ENCODE data around the gene ATP5F1E. TPM values are rescaled to one million over a fixed set of nuclear protein-coding genes. Genes with fewer than 3 reads are reported as not detected.

Gene ATP5F1E
- total and polyA plus RNA-seq, 9 of the 15 experiments (the other 6 are each of a cell fraction or from before 2014, with no cell fraction given): 60.3 to 162 (median 113) TPM

DNA sequence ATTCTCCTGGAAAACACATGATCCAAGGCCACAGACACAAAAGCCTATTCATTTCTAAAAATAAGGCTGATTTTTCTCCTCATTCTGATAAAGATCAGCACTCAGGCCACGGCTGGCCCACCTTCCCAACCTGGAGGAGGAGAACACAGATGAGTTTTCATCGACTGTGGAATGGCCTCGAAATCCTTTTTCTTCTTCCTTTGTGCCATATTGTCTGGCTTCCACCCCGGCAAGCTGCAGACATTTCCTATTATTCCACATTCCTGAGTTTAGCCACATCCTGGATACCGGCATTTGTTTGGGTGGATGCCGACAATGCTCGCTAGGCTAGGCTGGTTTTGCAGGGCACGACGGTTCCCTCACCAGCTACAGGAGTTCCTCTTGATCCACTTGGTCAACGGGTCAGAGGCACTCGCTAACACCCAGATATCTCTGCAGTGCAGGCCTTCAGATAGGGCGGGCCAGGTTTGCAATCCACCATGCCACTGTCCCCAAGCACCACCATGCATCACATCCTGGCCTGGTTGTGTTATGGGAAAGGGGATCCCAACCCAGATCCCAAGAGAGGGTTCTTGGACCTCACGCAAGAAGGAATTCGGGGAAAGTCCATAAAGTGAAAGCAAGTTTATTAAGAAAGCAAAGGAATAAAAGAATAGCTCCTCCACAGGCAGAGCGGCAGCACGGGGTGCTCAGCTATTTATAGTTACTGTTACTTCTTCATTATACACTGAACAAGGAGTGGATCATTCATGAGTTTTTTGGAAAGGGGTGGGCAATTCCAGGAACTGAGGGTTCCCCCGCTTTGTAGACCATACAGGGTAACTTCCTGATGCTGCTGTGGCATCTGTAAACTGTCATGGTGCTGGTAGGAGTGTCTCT lies 20.9 kb downstream of the ATP5F1E start (continued):
- TF ChIP-seq EP300 (IDR thresholded peaks at IDR 0.05; ENCODE audit: low read length) (peak; percentile 30), CBX5 (IDR thresholded peaks at IDR 0.05; ENCODE audit: borderline replicate concordance, low read depth) (no peak), GABPB1 (CRISPR knock-in tag; IDR thresholded peaks at IDR 0.05) (no peak), KLF6 (CRISPR knock-in tag; IDR thresholded peaks at IDR 0.05; ENCODE audit: borderline replicate concordance) (no peak), CC2D1A (IDR thresholded peaks at IDR 0.05) (peak; percentile 42; the same call in 1 of the 2 replicates), TGIF2 (CRISPR knock-in tag; IDR thresholded peaks at IDR 0.05) (no peak), POLR2B (IDR thresholded peaks at IDR 0.05; ENCODE audit: low read depth, partially characterized antibody) (no peak), ZNF764 (CRISPR knock-in tag; IDR thresholded peaks at IDR 0.05; ENCODE audit: low read depth) (no peak), TARDBP (IDR thresholded peaks at IDR 0.05) (no peak), PRPF4 (IDR thresholded peaks at IDR 0.05; ENCODE audit: insufficient read depth, low read depth, low read length, poor library complexity, severe bottlenecking) (no peak), ETS2 (tag; IDR thresholded peaks at IDR 0.05; ENCODE audit: borderline replicate concordance, poor library complexity, severe bottlenecking) (no peak)
- TF ChIP-seq, protein P1, sequence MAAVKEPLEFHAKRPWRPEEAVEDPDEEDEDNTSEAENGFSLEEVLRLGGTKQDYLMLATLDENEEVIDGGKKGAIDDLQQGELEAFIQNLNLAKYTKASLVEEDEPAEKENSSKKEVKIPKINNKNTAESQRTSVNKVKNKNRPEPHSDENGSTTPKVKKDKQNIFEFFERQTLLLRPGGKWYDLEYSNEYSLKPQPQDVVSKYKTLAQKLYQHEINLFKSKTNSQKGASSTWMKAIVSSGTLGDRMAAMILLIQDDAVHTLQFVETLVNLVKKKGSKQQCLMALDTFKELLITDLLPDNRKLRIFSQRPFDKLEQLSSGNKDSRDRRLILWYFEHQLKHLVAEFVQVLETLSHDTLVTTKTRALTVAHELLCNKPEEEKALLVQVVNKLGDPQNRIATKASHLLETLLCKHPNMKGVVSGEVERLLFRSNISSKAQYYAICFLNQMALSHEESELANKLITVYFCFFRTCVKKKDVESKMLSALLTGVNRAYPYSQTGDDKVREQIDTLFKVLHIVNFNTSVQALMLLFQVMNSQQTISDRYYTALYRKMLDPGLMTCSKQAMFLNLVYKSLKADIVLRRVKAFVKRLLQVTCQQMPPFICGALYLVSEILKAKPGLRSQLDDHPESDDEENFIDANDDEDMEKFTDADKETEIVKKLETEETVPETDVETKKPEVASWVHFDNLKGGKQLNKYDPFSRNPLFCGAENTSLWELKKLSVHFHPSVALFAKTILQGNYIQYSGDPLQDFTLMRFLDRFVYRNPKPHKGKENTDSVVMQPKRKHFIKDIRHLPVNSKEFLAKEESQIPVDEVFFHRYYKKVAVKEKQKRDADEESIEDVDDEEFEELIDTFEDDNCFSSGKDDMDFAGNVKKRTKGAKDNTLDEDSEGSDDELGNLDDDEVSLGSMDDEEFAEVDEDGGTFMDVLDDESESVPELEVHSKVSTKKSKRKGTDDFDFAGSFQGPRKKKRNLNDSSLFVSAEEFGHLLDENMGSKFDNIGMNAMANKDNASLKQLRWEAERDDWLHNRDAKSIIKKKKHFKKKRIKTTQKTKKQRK (IDR thresholded peaks at IDR 0.05; ENCODE audit: borderline replicate concordance, low read depth, low read length): no peak
- TF ChIP-seq, protein P2, sequence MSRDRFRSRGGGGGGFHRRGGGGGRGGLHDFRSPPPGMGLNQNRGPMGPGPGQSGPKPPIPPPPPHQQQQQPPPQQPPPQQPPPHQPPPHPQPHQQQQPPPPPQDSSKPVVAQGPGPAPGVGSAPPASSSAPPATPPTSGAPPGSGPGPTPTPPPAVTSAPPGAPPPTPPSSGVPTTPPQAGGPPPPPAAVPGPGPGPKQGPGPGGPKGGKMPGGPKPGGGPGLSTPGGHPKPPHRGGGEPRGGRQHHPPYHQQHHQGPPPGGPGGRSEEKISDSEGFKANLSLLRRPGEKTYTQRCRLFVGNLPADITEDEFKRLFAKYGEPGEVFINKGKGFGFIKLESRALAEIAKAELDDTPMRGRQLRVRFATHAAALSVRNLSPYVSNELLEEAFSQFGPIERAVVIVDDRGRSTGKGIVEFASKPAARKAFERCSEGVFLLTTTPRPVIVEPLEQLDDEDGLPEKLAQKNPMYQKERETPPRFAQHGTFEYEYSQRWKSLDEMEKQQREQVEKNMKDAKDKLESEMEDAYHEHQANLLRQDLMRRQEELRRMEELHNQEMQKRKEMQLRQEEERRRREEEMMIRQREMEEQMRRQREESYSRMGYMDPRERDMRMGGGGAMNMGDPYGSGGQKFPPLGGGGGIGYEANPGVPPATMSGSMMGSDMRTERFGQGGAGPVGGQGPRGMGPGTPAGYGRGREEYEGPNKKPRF (IDR thresholded peaks at IDR 0.05; ENCODE audit: low read depth, low read length): no peak
- TF ChIP-seq, protein P3, sequence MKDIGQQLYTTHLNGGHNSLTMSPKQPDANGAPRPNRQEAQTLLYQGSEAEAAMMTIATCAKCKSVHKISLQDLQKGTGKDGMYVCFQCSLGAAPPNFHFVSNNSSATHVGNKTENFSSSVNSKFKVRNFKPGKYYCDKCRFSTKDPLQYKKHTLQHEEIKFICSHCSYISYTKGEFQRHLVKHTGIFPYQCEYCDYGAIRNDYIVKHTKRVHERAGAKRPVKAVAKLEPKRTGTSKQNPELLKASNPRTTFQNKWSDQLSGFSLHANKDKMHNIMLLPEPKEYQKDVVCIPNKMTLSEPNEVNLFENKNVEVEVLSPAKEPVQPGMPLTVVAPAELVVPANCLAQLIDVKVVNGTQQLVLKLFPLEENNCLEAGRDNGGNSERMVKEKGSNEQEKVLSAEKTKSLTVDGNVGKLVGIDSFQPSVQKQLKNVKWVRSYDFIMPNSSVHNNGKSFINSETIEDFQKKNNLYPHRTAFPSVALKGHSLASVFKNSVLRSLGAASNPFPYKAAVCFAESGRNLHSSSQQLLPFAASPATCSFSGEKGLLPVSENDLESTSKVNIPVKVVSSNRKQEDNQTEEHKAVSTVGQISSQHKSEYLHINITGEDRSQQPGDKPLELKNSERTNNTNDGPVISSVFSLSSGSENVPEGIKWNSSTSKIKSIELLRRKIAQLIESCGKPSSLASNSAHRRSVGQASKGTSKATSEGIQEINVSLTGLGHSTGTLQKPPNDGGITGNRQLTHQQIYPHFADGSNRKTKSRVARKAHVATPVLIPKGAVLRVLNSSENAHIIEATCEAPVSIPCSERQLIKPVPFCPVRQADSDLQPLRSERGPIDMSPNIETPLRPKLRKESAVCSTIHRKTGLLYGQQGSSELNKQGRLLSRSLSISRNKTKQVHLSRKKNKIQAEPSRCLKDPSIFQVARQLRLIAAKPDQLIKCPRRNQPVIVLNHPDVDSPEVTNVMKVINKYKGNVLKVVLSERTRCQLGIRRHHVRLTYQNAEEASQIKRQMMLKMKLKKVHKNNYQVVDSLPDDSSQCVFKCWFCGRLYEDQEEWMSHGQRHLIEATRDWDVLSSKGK (CRISPR knock-in tag; IDR thresholded peaks at IDR 0.05): no peak
- TF ChIP-seq, protein P4, sequence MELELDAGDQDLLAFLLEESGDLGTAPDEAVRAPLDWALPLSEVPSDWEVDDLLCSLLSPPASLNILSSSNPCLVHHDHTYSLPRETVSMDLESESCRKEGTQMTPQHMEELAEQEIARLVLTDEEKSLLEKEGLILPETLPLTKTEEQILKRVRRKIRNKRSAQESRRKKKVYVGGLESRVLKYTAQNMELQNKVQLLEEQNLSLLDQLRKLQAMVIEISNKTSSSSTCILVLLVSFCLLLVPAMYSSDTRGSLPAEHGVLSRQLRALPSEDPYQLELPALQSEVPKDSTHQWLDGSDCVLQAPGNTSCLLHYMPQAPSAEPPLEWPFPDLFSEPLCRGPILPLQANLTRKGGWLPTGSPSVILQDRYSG (tag; conservative IDR thresholded peaks at IDR 0.05; ENCODE audit: low read depth): no peak
